Limb (tissue), 2 donors: ENCODE measurements around the gene LIPK.
A peak's percentile ranks its signal among the peaks of the same experiment; 100 is the strongest.
"Not testable (repeated sequence)": the region's sequence is repeated elsewhere in the genome, so short reads cannot be mapped to it uniquely, and the experiment has no call there.

Source experiments
- DNase-seq, 2 donors: peaks; one replicate each; pipeline ENCODE4 v3.0.0-alpha.2; 2016; ENCODE audit errors: extremely low spot score in 2 of 2

LIPK gene

GRCh38 chr10:88705958-88706357, at the start of gene LIPK:
TSS of gene LIPK (plus strand) at chr10:88706249. CDS start at chr10:88724544, 18,295 bp downstream.
- no peak for DNase-seq

GRCh38 chr10:88657901-88658300, 48.1 kb upstream of the LIPK start:
- no peak for DNase-seq

GRCh38 chr10:88659725-88660597, 46.1 kb upstream of the LIPK start:
- no peak for DNase-seq

- no peak for DNase-seq
These were observed 45.5 kb upstream of the LIPK start for GRCh38 chr10:88660598-88660884.

GRCh38 chr10:88661018-88661417, 45.0 kb upstream of the LIPK start:
- no peak for DNase-seq

GRCh38 chr10:88661577-88661976, 44.5 kb upstream of the LIPK start:
- no peak for DNase-seq

GRCh38 chr10:88663153-88663552, 42.9 kb upstream of the LIPK start:
- DNase-seq, result not testable (repeated sequence)

GRCh38 chr10:88664142-88664541, 41.9 kb upstream of the LIPK start, which contains the start of gene LIPF:
TSS of gene LIPF (plus strand) at chr10:88664442. CDS start at chr10:88667298, 2,856 bp downstream.
- no peak for DNase-seq

- DNase-seq, result no peak
These were observed 37.6 kb upstream of the LIPK start for GRCh38 chr10:88668465-88668864.

GRCh38 chr10:88670497-88670896, 35.6 kb upstream of the LIPK start:
- DNase-seq, result no peak

- DNase-seq, result no peak
These were observed 34.0 kb upstream of the LIPK start for GRCh38 chr10:88672041-88672440.

- no peak for DNase-seq
These were observed 29.6 kb upstream of the LIPK start for GRCh38 chr10:88676283-88677060.

GRCh38 chr10:88680958-88681357, 25.1 kb upstream of the LIPK start:
- no peak for DNase-seq

GRCh38 chr10:88682491-88682890, 23.6 kb upstream of the LIPK start:
- DNase-seq, result no peak

- DNase-seq, result peak in 1 of 2 donors; percentile 11
These were observed 18.1 kb upstream of the LIPK start for GRCh38 chr10:88687853-88688467.

- no peak for DNase-seq
These were observed 16.7 kb upstream of the LIPK start for GRCh38 chr10:88689366-88689765.

GRCh38 chr10:88693392-88694020, 12.5 kb upstream of the LIPK start:
- no peak for DNase-seq

- DNase-seq, result no peak
These were observed 3.0 kb upstream of the LIPK start for GRCh38 chr10:88702848-88703597.

GRCh38 chr10:88707429-88708155, 1.5 kb downstream of the LIPK start:
- DNase-seq, result no peak

- DNase-seq, result not testable (repeated sequence)
These were observed 3.3 kb downstream of the LIPK start for GRCh38 chr10:88709361-88709760.
